OCI-LY3 (cell line): ENCODE data around the gene PLN.

Source experiments
- H2AFZ ChIP-seq: fragments of 200-600, 300-600 bp; shearing (Covaris generic); 2 replicates; pipeline ENCODE4 v1.6.0; 2014; ENCODE audit warnings: antibody characterized with exemption, low read depth, low read length
- H3K27ac ChIP-seq: fragments of 200-600, 300-600 bp; sonication (generic); 2 replicates; pipeline ENCODE4 v1.5.1; 2014; ENCODE audit warnings: mild to moderate bottlenecking, low read length, moderate library complexity, mixed read lengths
- H3K27me3 ChIP-seq: fragments of 200-600, 300-600 bp; sonication (generic); 2 replicates; pipeline ENCODE4 v1.6.1; 2014; ENCODE audit warnings: low read depth, low read length, mixed read lengths
- H3K36me3 ChIP-seq: fragments of 200-600, 300-600 bp; sonication (generic); replicated peaks from 2 replicates; pipeline ENCODE3; 2014; ENCODE audit warnings: low read depth, low read length, mixed read lengths
- H3K4me1 ChIP-seq: fragments of 300-600, 200-600 bp; sonication (generic); 2 replicates; pipeline ENCODE4 v1.6.1; 2014; ENCODE audit warnings: low read length, mixed read lengths
- H3K4me2 ChIP-seq: fragments of 200-600, 300-600 bp; sonication (generic); 2 replicates; pipeline ENCODE4 v1.6.1; 2014; ENCODE audit warnings: low read length, mixed read lengths
- H3K4me3 ChIP-seq: fragments of 300-600, 200-600 bp; sonication (generic); 2 replicates; pipeline ENCODE4 v1.5.1; 2014; ENCODE audit warnings: antibody characterized with exemption, mild to moderate bottlenecking, low read length, moderate library complexity
- H3K79me2 ChIP-seq: fragments of 300-600, 200-600 bp; shearing (Covaris generic); 2 replicates; pipeline ENCODE4 v1.6.1; 2014; ENCODE audit warnings: mild to moderate bottlenecking, low read length, mixed read lengths
- H3K9ac ChIP-seq: fragments of 300-600, 200-600 bp; shearing (Covaris generic); 2 replicates; pipeline ENCODE4 v1.6.0; 2014; ENCODE audit warnings: mild to moderate bottlenecking, low read length, moderate library complexity
- H3K9me3 ChIP-seq: fragments of 200-600, 300-600 bp; shearing (Covaris generic); 2 replicates; pipeline ENCODE4 v1.6.1; 2014; ENCODE audit warnings: low read length, mixed read lengths; ENCODE audit not compliant: insufficient read depth
- H4K20me1 ChIP-seq: fragments of 200-600, 300-600 bp; sonication (generic); 2 replicates; pipeline ENCODE4 v1.6.1; 2016; ENCODE audit warnings: low read length, mixed read lengths; ENCODE audit not compliant: insufficient read depth
- EZH2phosphoT487 ChIP-seq: fragments of 200-600 bp; shearing (Covaris generic); IDR thresholded peaks from 2 replicates; pipeline ENCODE4 v1.6.1; 2018; ENCODE audit warnings: antibody characterized with exemption, mixed run types, low read depth
- TF ChIP-seq, protein P1 (sequence below): fragments of 200-600, 300-600 bp; sonication (generic); IDR thresholded peaks from 2 replicates; pipeline ENCODE4 v1.5.1; 2014; ENCODE audit warnings: antibody characterized with exemption, low read length, low read depth

Gene PLN

GRCh38 chr6:118507636-118508035, 40.5 kb upstream of the PLN start:
- TF ChIP-seq EZH2phosphoT487, result no peak
- TF ChIP-seq, protein P1, sequence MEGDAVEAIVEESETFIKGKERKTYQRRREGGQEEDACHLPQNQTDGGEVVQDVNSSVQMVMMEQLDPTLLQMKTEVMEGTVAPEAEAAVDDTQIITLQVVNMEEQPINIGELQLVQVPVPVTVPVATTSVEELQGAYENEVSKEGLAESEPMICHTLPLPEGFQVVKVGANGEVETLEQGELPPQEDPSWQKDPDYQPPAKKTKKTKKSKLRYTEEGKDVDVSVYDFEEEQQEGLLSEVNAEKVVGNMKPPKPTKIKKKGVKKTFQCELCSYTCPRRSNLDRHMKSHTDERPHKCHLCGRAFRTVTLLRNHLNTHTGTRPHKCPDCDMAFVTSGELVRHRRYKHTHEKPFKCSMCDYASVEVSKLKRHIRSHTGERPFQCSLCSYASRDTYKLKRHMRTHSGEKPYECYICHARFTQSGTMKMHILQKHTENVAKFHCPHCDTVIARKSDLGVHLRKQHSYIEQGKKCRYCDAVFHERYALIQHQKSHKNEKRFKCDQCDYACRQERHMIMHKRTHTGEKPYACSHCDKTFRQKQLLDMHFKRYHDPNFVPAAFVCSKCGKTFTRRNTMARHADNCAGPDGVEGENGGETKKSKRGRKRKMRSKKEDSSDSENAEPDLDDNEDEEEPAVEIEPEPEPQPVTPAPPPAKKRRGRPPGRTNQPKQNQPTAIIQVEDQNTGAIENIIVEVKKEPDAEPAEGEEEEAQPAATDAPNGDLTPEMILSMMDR, result no peak
- H4K20me1 ChIP-seq, result no peaks in the 10 kb centered on the region
- H3K27me3 ChIP-seq, result no peaks in the 10 kb centered on the region

DNA sequence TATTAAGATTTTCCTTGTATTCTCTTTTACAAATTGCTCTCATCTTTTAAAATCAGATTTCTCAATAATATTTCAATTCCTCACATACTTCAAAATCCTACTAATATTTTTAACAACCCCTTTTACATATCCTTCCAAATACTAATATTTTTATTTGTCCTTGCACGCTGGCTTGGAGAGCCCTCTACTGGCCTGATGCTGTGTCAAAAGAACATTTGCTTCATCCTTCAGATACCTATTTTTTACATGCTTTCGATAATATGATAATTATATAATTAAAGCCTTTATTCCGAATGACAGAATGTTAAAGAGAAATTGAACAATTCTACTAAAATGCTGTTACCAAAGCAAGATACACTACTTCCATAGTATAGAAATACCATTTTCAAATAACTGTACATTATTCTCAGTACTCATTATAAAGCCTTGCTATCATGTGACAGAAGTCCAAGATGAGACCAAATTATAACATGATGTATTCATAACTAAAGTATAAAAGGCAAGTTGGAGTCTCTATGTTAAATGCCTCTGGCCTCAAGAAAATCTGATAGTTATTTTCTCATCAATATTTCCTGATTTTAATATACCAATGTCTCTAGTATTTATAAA, 39.0 kb upstream of the PLN start:
- H3K9ac ChIP-seq, result no peak overlapping the region
- no peaks in the 10 kb centered on the region for H3K36me3 ChIP-seq
- H3K9me3 ChIP-seq, result no peaks in the 10 kb centered on the region
- H3K4me1 ChIP-seq, result no peaks in the 10 kb centered on the region
- TF ChIP-seq, protein P1, result peak; percentile 70
- TF ChIP-seq EZH2phosphoT487, result no peak
- no peaks in the 10 kb centered on the region for H3K79me2 ChIP-seq
- no peak overlapping the region for H2AFZ ChIP-seq
- H4K20me1 ChIP-seq, result no peaks in the 10 kb centered on the region
- H3K4me2 ChIP-seq, result no peak overlapping the region
- H3K27me3 ChIP-seq, result no peaks in the 10 kb centered on the region
- H3K27ac ChIP-seq, result no peak overlapping the region
- H3K4me3 ChIP-seq, result no peak overlapping the region

More at GRCh38 chr6:118507636-118508035, 40.5 kb upstream of the PLN start:
- Histone ChIP-seq H3K4me1 (no peaks in the 10 kb centered on the region), H3K9me3 (no peaks in the 10 kb centered on the region), H2AFZ (no peak overlapping the region), H3K27ac (no peak overlapping the region), H3K4me3 (no peak overlapping the region), H3K4me2 (no peak overlapping the region), H3K36me3 (no peaks in the 10 kb centered on the region), H3K79me2 (no peaks in the 10 kb centered on the region), H3K9ac (no peak overlapping the region)

GRCh38 chr6:118511930-118512715, 36.0 kb upstream of the PLN start:
- no peaks in the 10 kb centered on the region for H4K20me1 ChIP-seq

DNA sequence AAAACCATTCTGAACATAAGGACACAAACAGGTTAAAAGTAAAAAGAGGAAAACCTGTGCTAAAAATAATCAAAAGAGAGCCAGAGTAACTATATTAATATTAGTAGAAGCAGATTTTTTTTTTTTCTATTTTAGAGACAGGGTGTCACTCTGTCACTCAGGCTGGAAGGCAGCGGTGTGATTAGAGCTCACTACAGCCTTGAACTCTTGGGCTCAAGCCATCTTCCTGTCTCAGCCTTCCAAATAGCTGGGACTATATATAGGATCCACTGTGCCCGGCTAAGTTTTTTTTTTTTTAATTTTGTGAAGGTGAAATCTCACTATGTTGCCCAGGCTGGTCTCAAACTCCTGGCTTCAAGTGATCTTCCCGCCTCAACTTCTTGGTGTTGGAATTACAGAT, 33.4 kb upstream of the PLN start:
- Histone ChIP-seq H3K9me3 (no peaks in the 10 kb centered on the region), H3K36me3 (no peaks in the 10 kb centered on the region), H3K4me2 (no peak overlapping the region), H3K27me3 (no peaks in the 10 kb centered on the region), H3K4me3 (no peak overlapping the region), H2AFZ (no peak overlapping the region), H4K20me1 (no peaks in the 10 kb centered on the region), H3K27ac (no peak overlapping the region), H3K79me2 (no peaks in the 10 kb centered on the region), H3K9ac (no peak overlapping the region), H3K4me1 (no peaks in the 10 kb centered on the region)
- TF ChIP-seq, protein P1, result no peak
- no peak for TF ChIP-seq EZH2phosphoT487

More at GRCh38 chr6:118511930-118512715, 36.0 kb upstream of the PLN start:
- Histone ChIP-seq H3K79me2 (no peaks in the 10 kb centered on the region), H3K27ac (no peak overlapping the region), H3K9ac (no peak overlapping the region), H3K4me2 (no peak overlapping the region), H3K36me3 (no peaks in the 10 kb centered on the region), H3K4me3 (no peak overlapping the region), H3K27me3 (no peaks in the 10 kb centered on the region), H3K9me3 (no peaks in the 10 kb centered on the region), H3K4me1 (no peaks in the 10 kb centered on the region), H2AFZ (no peak overlapping the region)
- no peak for TF ChIP-seq EZH2phosphoT487
- TF ChIP-seq, protein P1, result no peak
